Measurements from ENCODE around the gene PLTP.
"Not testable (repeated sequence)": the region's sequence is repeated elsewhere in the genome, so short reads cannot be mapped to it uniquely, and the experiment has no call there.

The PLTP gene

GRCh38 chr20:45937765-45938164, 25.8 kb upstream of the PLTP start:
- peaks cover 5% of the 10 kb centered on the region for H3K4me1 ChIP-seq (ENCODE audit: control insufficient read depth, insufficient read depth, low read length)
- H3K36me3 ChIP-seq (ENCODE audit: control insufficient read depth, insufficient read depth, low read length): peaks cover 39% of the 10 kb centered on the region
- H3K27ac ChIP-seq (ENCODE audit: low read depth, low read length): no peak overlapping the region
- no peaks in the 10 kb centered on the region for H3K27me3 ChIP-seq (ENCODE audit: control insufficient read depth, insufficient read depth, low read length)
- no peak overlapping the region for H3K9ac ChIP-seq (ENCODE audit: low read length)
- no peak overlapping the region for H3K4me3 ChIP-seq (ENCODE audit: low read length)

GRCh38 chr20:45935416-45936046, 23.6 kb upstream of the PLTP start:
- Histone ChIP-seq H3K4me3 (ENCODE audit: low read length) (peak overlapping the region; percentile 93), H3K36me3 (ENCODE audit: control insufficient read depth, insufficient read depth, low read length) (peaks cover 31% of the 10 kb centered on the region), H3K9ac (ENCODE audit: low read length) (peak overlapping the region; percentile 73), H3K4me1 (ENCODE audit: control insufficient read depth, insufficient read depth, low read length) (peaks cover 5% of the 10 kb centered on the region), H3K27ac (ENCODE audit: low read depth, low read length) (peak overlapping the region; percentile 92), H3K27me3 (ENCODE audit: control insufficient read depth, insufficient read depth, low read length) (no peaks in the 10 kb centered on the region)

GRCh38 chr20:45934586-45935415, 22.8 kb upstream of the PLTP start, which contains the start of gene PCIF1:
TSS of gene PCIF1 (plus strand) at chr20:45934683. CDS start at chr20:45939000, 4,317 bp downstream.
- Histone ChIP-seq H3K4me3 (ENCODE audit: low read length) (peak within 1 kb of the TSS; percentile 99), H3K27me3 (ENCODE audit: control insufficient read depth, insufficient read depth, low read length) (no peaks in the 10 kb centered on the region), H3K27ac (ENCODE audit: low read depth, low read length) (peak within 1 kb of the TSS; percentile 100), H3K36me3 (ENCODE audit: control insufficient read depth, insufficient read depth, low read length) (peaks cover 25% of the 10 kb centered on the region), H3K9ac (ENCODE audit: low read length) (peak within 1 kb of the TSS; percentile 99), H3K4me1 (ENCODE audit: control insufficient read depth, insufficient read depth, low read length) (peaks cover 5% of the 10 kb centered on the region)

GRCh38 chr20:45934046-45934585, 22.2 kb upstream of the PLTP start:
- peaks cover 18% of the 10 kb centered on the region for H3K36me3 ChIP-seq (ENCODE audit: control insufficient read depth, insufficient read depth, low read length)
- H3K4me3 ChIP-seq (ENCODE audit: low read length): peak overlapping the region; percentile 99
- peak overlapping the region; percentile 100 for H3K27ac ChIP-seq (ENCODE audit: low read depth, low read length)
- H3K9ac ChIP-seq (ENCODE audit: low read length): peak overlapping the region; percentile 99
- no peaks in the 10 kb centered on the region for H3K27me3 ChIP-seq (ENCODE audit: control insufficient read depth, insufficient read depth, low read length)
- H3K4me1 ChIP-seq (ENCODE audit: control insufficient read depth, insufficient read depth, low read length): peaks cover 5% of the 10 kb centered on the region

- Histone ChIP-seq H3K27ac (ENCODE audit: low read depth, low read length) (peak overlapping the region; percentile 100), H3K4me1 (ENCODE audit: control insufficient read depth, insufficient read depth, low read length) (peaks cover 5% of the 10 kb centered on the region), H3K4me3 (ENCODE audit: low read length) (peak overlapping the region; percentile 99), H3K36me3 (ENCODE audit: control insufficient read depth, insufficient read depth, low read length) (peaks cover 13% of the 10 kb centered on the region), H3K27me3 (ENCODE audit: control insufficient read depth, insufficient read depth, low read length) (no peaks in the 10 kb centered on the region), H3K9ac (ENCODE audit: low read length) (peak overlapping the region; percentile 99)
These were observed 21.5 kb upstream of the PLTP start for GRCh38 chr20:45933266-45934045.

- not testable (repeated sequence) for H3K4me1 ChIP-seq (ENCODE audit: control insufficient read depth, insufficient read depth, low read length); H3K36me3 ChIP-seq (ENCODE audit: control insufficient read depth, insufficient read depth, low read length); H3K9ac ChIP-seq (ENCODE audit: low read length); H3K27me3 ChIP-seq (ENCODE audit: control insufficient read depth, insufficient read depth, low read length); H3K4me3 ChIP-seq (ENCODE audit: low read length); H3K27ac ChIP-seq (ENCODE audit: low read depth, low read length)
These were observed 19.7 kb upstream of the PLTP start for GRCh38 chr20:45931680-45932079.

GRCh38 chr20:45927071-45927878, 15.3 kb upstream of the PLTP start:
- H3K36me3 ChIP-seq (ENCODE audit: control insufficient read depth, insufficient read depth, low read length): no peaks in the 10 kb centered on the region
- H3K4me3 ChIP-seq (ENCODE audit: low read length): no peak overlapping the region
- no peak overlapping the region for H3K27ac ChIP-seq (ENCODE audit: low read depth, low read length)
- H3K9ac ChIP-seq (ENCODE audit: low read length): no peak overlapping the region
- peaks cover 4% of the 10 kb centered on the region for H3K4me1 ChIP-seq (ENCODE audit: control insufficient read depth, insufficient read depth, low read length)
- no peaks in the 10 kb centered on the region for H3K27me3 ChIP-seq (ENCODE audit: control insufficient read depth, insufficient read depth, low read length)

- Histone ChIP-seq H3K4me1 (ENCODE audit: control insufficient read depth, insufficient read depth, low read length) (peaks cover 4% of the 10 kb centered on the region), H3K4me3 (ENCODE audit: low read length) (no peak overlapping the region), H3K27me3 (ENCODE audit: control insufficient read depth, insufficient read depth, low read length) (no peaks in the 10 kb centered on the region), H3K36me3 (ENCODE audit: control insufficient read depth, insufficient read depth, low read length) (no peaks in the 10 kb centered on the region), H3K27ac (ENCODE audit: low read depth, low read length) (no peak overlapping the region), H3K9ac (ENCODE audit: low read length) (no peak overlapping the region)
These were observed 14.7 kb upstream of the PLTP start for GRCh38 chr20:45926731-45927070.

- Histone ChIP-seq H3K27ac (ENCODE audit: low read depth, low read length) (no peak overlapping the region), H3K9ac (ENCODE audit: low read length) (no peak overlapping the region), H3K36me3 (ENCODE audit: control insufficient read depth, insufficient read depth, low read length) (no peaks in the 10 kb centered on the region), H3K4me1 (ENCODE audit: control insufficient read depth, insufficient read depth, low read length) (peaks cover 4% of the 10 kb centered on the region), H3K27me3 (ENCODE audit: control insufficient read depth, insufficient read depth, low read length) (no peaks in the 10 kb centered on the region), H3K4me3 (ENCODE audit: low read length) (no peak overlapping the region)
These were observed 14.0 kb upstream of the PLTP start for GRCh38 chr20:45925821-45926506.

- Histone ChIP-seq H3K36me3 (ENCODE audit: control insufficient read depth, insufficient read depth, low read length) (no peaks in the 10 kb centered on the region), H3K9ac (ENCODE audit: low read length) (no peak overlapping the region), H3K4me1 (ENCODE audit: control insufficient read depth, insufficient read depth, low read length) (peaks cover 4% of the 10 kb centered on the region), H3K27me3 (ENCODE audit: control insufficient read depth, insufficient read depth, low read length) (no peaks in the 10 kb centered on the region), H3K4me3 (ENCODE audit: low read length) (no peak overlapping the region), H3K27ac (ENCODE audit: low read depth, low read length) (no peak overlapping the region)
These were observed 12.7 kb upstream of the PLTP start for GRCh38 chr20:45924391-45925261.

Measured in rectal smooth muscle tissue (tissue), 1 donor.